HL-60 (cell line): ENCODE results near the gene HLCS.

Experiments used
- DNase-seq, 2 experiments: peaks; one replicate each; pipeline ENCODE4 v3.0.0-alpha.2; 2010 to 2020; ENCODE audit warnings: low read depth in 1 of 2, low spot score in 1 of 2
- H3K27ac ChIP-seq: fragments of 250-450 bp; sonication (Bioruptor Pico); replicated peaks from 2 replicates; pipeline ENCODE4 v1.5.1; 2020; ENCODE audit warnings: mild to moderate bottlenecking, moderate library complexity
- H3K27me3 ChIP-seq: fragments of 250-450 bp; sonication (Bioruptor Pico); 2 replicates; pipeline ENCODE4 v1.5.1; 2021; ENCODE audit warnings: mild to moderate bottlenecking, moderate library complexity; ENCODE audit not compliant: insufficient read depth, poor library complexity, severe bottlenecking
- H3K4me3 ChIP-seq: replicated peaks from 2 replicates; pipeline ENCODE4 v1.5.1; 2011; ENCODE audit warnings: mild to moderate bottlenecking, control low read depth, low read length; ENCODE audit not compliant: insufficient read depth
- GABPA ChIP-seq: IDR thresholded peaks from 2 replicates; pipeline ENCODE4 v1.6.1; 2012; ENCODE audit warnings: low read depth
- POLR2AphosphoS5 ChIP-seq: IDR thresholded peaks from 2 replicates; pipeline ENCODE4 v1.6.1; 2012; ENCODE audit warnings: low read depth
- REST ChIP-seq: IDR thresholded peaks from 2 replicates; pipeline ENCODE4 v1.6.1; 2012; ENCODE audit warnings: low read depth; ENCODE audit not compliant: insufficient replicate concordance
- SPI1 ChIP-seq: IDR thresholded peaks from 2 replicates; pipeline ENCODE4 v1.6.1; 2012; ENCODE audit warnings: low read depth, mild to moderate bottlenecking, borderline replicate concordance
- TF ChIP-seq, protein P1 (sequence below): IDR thresholded peaks from one replicate; pipeline ENCODE4 v1.5.1; 2011; ENCODE audit warnings: low read length, control low read depth, inconsistent platforms; ENCODE audit not compliant: insufficient read depth

Gene HLCS

DNA sequence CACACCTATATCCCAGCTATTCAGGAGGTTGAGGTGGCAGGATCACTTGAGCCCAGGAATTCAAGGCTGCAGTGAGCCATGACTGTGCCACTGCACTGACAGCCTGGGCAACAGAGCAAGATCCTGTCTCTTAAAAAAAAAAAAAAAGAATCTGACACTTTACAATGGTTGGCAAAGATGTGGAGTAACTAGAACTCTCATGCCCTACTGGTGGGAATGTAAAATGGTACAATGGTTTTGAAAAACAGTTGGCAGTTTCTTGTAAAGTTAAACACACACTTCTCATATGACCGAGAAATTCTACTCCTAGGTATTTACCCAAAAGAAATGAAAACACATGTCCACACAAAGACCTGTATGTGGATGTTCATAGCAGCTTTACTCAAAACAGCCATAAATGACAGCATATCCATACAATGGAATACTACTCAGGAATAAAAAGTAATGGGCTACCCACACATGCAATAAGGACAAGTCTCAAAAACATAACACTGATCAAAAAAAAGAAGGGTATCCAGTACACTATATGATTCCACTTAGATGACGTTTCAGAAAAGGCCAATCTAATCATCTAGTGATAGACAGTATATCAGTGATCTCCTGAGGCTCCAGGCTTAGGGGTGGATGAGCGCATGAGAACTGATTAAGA lies 58.1 kb downstream of the HLCS start:
- no peak for DNase-seq
- TF ChIP-seq POLR2AphosphoS5 (no peak), REST (no peak), GABPA (no peak), SPI1 (no peak)
- TF ChIP-seq, protein P1, sequence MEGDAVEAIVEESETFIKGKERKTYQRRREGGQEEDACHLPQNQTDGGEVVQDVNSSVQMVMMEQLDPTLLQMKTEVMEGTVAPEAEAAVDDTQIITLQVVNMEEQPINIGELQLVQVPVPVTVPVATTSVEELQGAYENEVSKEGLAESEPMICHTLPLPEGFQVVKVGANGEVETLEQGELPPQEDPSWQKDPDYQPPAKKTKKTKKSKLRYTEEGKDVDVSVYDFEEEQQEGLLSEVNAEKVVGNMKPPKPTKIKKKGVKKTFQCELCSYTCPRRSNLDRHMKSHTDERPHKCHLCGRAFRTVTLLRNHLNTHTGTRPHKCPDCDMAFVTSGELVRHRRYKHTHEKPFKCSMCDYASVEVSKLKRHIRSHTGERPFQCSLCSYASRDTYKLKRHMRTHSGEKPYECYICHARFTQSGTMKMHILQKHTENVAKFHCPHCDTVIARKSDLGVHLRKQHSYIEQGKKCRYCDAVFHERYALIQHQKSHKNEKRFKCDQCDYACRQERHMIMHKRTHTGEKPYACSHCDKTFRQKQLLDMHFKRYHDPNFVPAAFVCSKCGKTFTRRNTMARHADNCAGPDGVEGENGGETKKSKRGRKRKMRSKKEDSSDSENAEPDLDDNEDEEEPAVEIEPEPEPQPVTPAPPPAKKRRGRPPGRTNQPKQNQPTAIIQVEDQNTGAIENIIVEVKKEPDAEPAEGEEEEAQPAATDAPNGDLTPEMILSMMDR: no peak
- H3K27me3 ChIP-seq: peaks cover 2% of the 10 kb centered on the region
- H3K27ac ChIP-seq: no peak overlapping the region
- H3K4me3 ChIP-seq: no peak overlapping the region

DNA sequence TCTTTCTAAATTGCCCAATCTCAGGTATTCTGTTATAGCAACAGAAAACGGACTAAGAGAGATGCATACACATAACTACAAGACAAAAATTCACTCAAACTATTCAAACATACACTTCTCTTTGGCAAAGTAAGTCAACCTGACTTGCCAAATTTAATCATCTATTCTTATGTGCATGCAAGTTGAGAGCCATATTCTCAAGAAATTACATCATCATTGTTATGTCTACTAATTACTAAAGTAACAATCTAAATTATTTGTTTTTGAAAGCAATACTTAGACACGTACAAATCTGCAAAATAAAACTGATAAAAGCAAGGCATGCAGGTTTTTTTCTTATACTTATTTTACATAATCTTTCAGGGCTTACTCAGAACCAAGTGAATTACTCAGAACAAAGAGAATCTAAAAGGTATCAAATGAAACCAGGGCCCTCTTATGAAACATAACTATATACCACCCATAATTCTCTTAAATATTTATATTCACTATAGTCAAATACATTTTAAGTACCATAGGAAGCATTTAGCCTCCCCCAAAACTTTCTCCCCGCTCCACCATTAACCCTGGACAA lies 62.3 kb downstream of the HLCS start:
- H3K27me3 ChIP-seq: no peaks in the 10 kb centered on the region

GRCh38 chr21:36902793-36903192 lies 63.7 kb downstream of the HLCS start:
- no peaks in the 10 kb centered on the region for H3K27me3 ChIP-seq
- TF ChIP-seq POLR2AphosphoS5 (no peak), REST (peak; percentile 69), SPI1 (no peak), GABPA (no peak)
- TF ChIP-seq, protein P1: no peak
- H3K27ac ChIP-seq: no peak overlapping the region
- H3K4me3 ChIP-seq: no peak overlapping the region
- no peak for DNase-seq

More for the DNA sequence above, 62.3 kb downstream of the HLCS start:
- TF ChIP-seq GABPA (no peak), REST (no peak), POLR2AphosphoS5 (no peak), SPI1 (no peak)
- TF ChIP-seq, protein P1: no peak
- no peak overlapping the region for H3K27ac ChIP-seq
- no peak overlapping the region for H3K4me3 ChIP-seq
- no peak for DNase-seq
